ENCODE results near the gene MYO3B. TPM values are rescaled to one million over a fixed set of nuclear protein-coding genes. Genes with fewer than 3 reads are reported as not detected.

Gene MYO3B
- total RNA-seq, 2 experiments from 2014 or later, result 0.05 to 0.23 TPM

- no peak for DNase-seq
- POLR2A ChIA-PET, result no interaction called here
- no peak for ATAC-seq
- Mint-ChIP-seq H3K4me1 (ENCODE audit: low read depth) (no peaks in the 10 kb centered on the region), H3K27ac (no peak overlapping the region), H3K27me3 (ENCODE audit: low read depth) (peaks cover 9% of the 10 kb centered on the region), H3K36me3 (ENCODE audit: low read depth) (no peaks in the 10 kb centered on the region), H3K4me3 (no peak overlapping the region), H3K9me3 (ENCODE audit: insufficient read depth) (no peaks in the 10 kb centered on the region)
- CTCF ChIA-PET, result no interaction called here
These were observed 11.2 kb upstream of the MYO3B start for GRCh38 chr2:170166735-170167134.

- no peak for ATAC-seq
- no peak for DNase-seq
- CTCF ChIA-PET, result no interaction called here
- Mint-ChIP-seq H3K36me3 (ENCODE audit: low read depth) (no peaks in the 10 kb centered on the region), H3K4me3 (no peak overlapping the region), H3K27me3 (ENCODE audit: low read depth) (peaks cover 12% of the 10 kb centered on the region), H3K4me1 (ENCODE audit: low read depth) (no peaks in the 10 kb centered on the region), H3K27ac (no peak overlapping the region), H3K9me3 (ENCODE audit: insufficient read depth) (no peaks in the 10 kb centered on the region)
- POLR2A ChIA-PET, result no interaction called here
These were observed 7.5 kb upstream of the MYO3B start for GRCh38 chr2:170170281-170171040.

GRCh38 chr2:170176212-170176611 lies 1.7 kb upstream of the MYO3B start:
- POLR2A ChIA-PET, result no interaction called here
- no peak overlapping the region for H3K27ac Mint-ChIP-seq
- DNase-seq (no peak), ATAC-seq (no peak)
- H3K4me1 Mint-ChIP-seq (ENCODE audit: low read depth), result peaks cover 1% of the 10 kb centered on the region
- no peaks in the 10 kb centered on the region for H3K9me3 Mint-ChIP-seq (ENCODE audit: insufficient read depth)
- CTCF ChIA-PET, result no interaction called here
- H3K36me3 Mint-ChIP-seq (ENCODE audit: low read depth), result no peaks in the 10 kb centered on the region
- H3K27me3 Mint-ChIP-seq (ENCODE audit: low read depth), result peaks cover 3% of the 10 kb centered on the region
- H3K4me3 Mint-ChIP-seq, result no peak overlapping the region

- DNase-seq (no peak), ATAC-seq (no peak)
- Mint-ChIP-seq H3K36me3 (ENCODE audit: low read depth) (no peaks in the 10 kb centered on the region), H3K27me3 (ENCODE audit: low read depth) (peaks cover 5% of the 10 kb centered on the region), H3K9me3 (ENCODE audit: insufficient read depth) (no peaks in the 10 kb centered on the region), H3K4me3 (no peak overlapping the region), H3K27ac (no peak overlapping the region), H3K4me1 (ENCODE audit: low read depth) (peaks cover 4% of the 10 kb centered on the region)
- CTCF ChIA-PET, result no interaction called here
- POLR2A ChIA-PET, result no interaction called here
These were observed 2.2 kb downstream of the MYO3B start for GRCh38 chr2:170180031-170180566.

GRCh38 chr2:170181602-170182001 lies 3.7 kb downstream of the MYO3B start:
- ChIA-PET CTCF (no interaction called here), POLR2A (no interaction called here)
- Mint-ChIP-seq H3K27me3 (ENCODE audit: low read depth) (peaks cover 6% of the 10 kb centered on the region), H3K4me3 (no peak overlapping the region), H3K9me3 (ENCODE audit: insufficient read depth) (no peaks in the 10 kb centered on the region), H3K4me1 (ENCODE audit: low read depth) (peaks cover 4% of the 10 kb centered on the region), H3K27ac (no peak overlapping the region), H3K36me3 (ENCODE audit: low read depth) (no peaks in the 10 kb centered on the region)
- ATAC-seq (no peak), DNase-seq (no peak)

GRCh38 chr2:170185319-170185718 lies 7.4 kb downstream of the MYO3B start:
- ATAC-seq (no peak), DNase-seq (no peak)
- CTCF ChIA-PET, result no interaction called here
- Mint-ChIP-seq H3K4me3 (no peak overlapping the region), H3K36me3 (ENCODE audit: low read depth) (no peaks in the 10 kb centered on the region), H3K27ac (no peak overlapping the region), H3K9me3 (ENCODE audit: insufficient read depth) (peaks cover 10% of the 10 kb centered on the region), H3K27me3 (ENCODE audit: low read depth) (peaks cover 13% of the 10 kb centered on the region), H3K4me1 (ENCODE audit: low read depth) (peaks cover 3% of the 10 kb centered on the region)
- POLR2A ChIA-PET, result no interaction called here

GRCh38 chr2:170189757-170190156 lies 11.8 kb downstream of the MYO3B start:
- no peak overlapping the region for H3K4me3 Mint-ChIP-seq
- POLR2A ChIA-PET, result no interaction called here
- H3K27me3 Mint-ChIP-seq (ENCODE audit: low read depth), result peaks cover 15% of the 10 kb centered on the region
- no peaks in the 10 kb centered on the region for H3K36me3 Mint-ChIP-seq (ENCODE audit: low read depth)
- no peak overlapping the region for H3K27ac Mint-ChIP-seq
- no peaks in the 10 kb centered on the region for H3K4me1 Mint-ChIP-seq (ENCODE audit: low read depth)
- ATAC-seq (no peak), DNase-seq (no peak)
- CTCF ChIA-PET, result no interaction called here
- H3K9me3 Mint-ChIP-seq (ENCODE audit: insufficient read depth), result peaks cover 10% of the 10 kb centered on the region

- Mint-ChIP-seq H3K27me3 (ENCODE audit: low read depth) (peaks cover 13% of the 10 kb centered on the region), H3K36me3 (ENCODE audit: low read depth) (no peaks in the 10 kb centered on the region), H3K27ac (no peak overlapping the region), H3K9me3 (ENCODE audit: insufficient read depth) (peaks cover 10% of the 10 kb centered on the region), H3K4me1 (ENCODE audit: low read depth) (no peaks in the 10 kb centered on the region), H3K4me3 (no peak overlapping the region)
- DNase-seq (no peak), ATAC-seq (no peak)
- CTCF ChIA-PET, result no interaction called here
- POLR2A ChIA-PET, result no interaction called here
These were observed 12.2 kb downstream of the MYO3B start for GRCh38 chr2:170190172-170190571.

- no peak for ATAC-seq
- H3K27me3 Mint-ChIP-seq (ENCODE audit: low read depth), result peaks cover 9% of the 10 kb centered on the region
- ChIA-PET CTCF (no interaction called here), POLR2A (no interaction called here)
- no peak overlapping the region for H3K27ac Mint-ChIP-seq
- no peak for DNase-seq
- no peak overlapping the region for H3K4me3 Mint-ChIP-seq
- no peaks in the 10 kb centered on the region for H3K4me1 Mint-ChIP-seq (ENCODE audit: low read depth)
- no peaks in the 10 kb centered on the region for H3K36me3 Mint-ChIP-seq (ENCODE audit: low read depth)
- peaks cover 10% of the 10 kb centered on the region for H3K9me3 Mint-ChIP-seq (ENCODE audit: insufficient read depth)
These were observed 13.4 kb downstream of the MYO3B start for GRCh38 chr2:170191166-170191866.

- DNase-seq, result no peak
- no peak overlapping the region for H3K27ac Mint-ChIP-seq
- ChIA-PET CTCF (no interaction called here), POLR2A (no interaction called here)
- H3K27me3 Mint-ChIP-seq (ENCODE audit: low read depth), result peaks cover 13% of the 10 kb centered on the region
- no peaks in the 10 kb centered on the region for H3K36me3 Mint-ChIP-seq (ENCODE audit: low read depth)
- no peaks in the 10 kb centered on the region for H3K9me3 Mint-ChIP-seq (ENCODE audit: insufficient read depth)
- H3K4me1 Mint-ChIP-seq (ENCODE audit: low read depth), result no peaks in the 10 kb centered on the region
- ATAC-seq, result no peak
- H3K4me3 Mint-ChIP-seq, result no peak overlapping the region
These were observed 19.0 kb downstream of the MYO3B start for GRCh38 chr2:170196963-170197362.

GRCh38 chr2:170201275-170201674 lies 23.3 kb downstream of the MYO3B start:
- Mint-ChIP-seq H3K27ac (no peak overlapping the region), H3K27me3 (ENCODE audit: low read depth) (peaks cover 15% of the 10 kb centered on the region), H3K4me1 (ENCODE audit: low read depth) (no peaks in the 10 kb centered on the region), H3K9me3 (ENCODE audit: insufficient read depth) (no peaks in the 10 kb centered on the region), H3K4me3 (no peak overlapping the region), H3K36me3 (ENCODE audit: low read depth) (no peaks in the 10 kb centered on the region)
- no peak for ATAC-seq
- POLR2A ChIA-PET, result no interaction called here
- no peak for DNase-seq
- CTCF ChIA-PET, result no interaction called here

GRCh38 chr2:170201734-170202393 lies 23.9 kb downstream of the MYO3B start:
- CTCF ChIA-PET, result no interaction called here
- no peak for ATAC-seq
- Mint-ChIP-seq H3K27me3 (ENCODE audit: low read depth) (peaks cover 16% of the 10 kb centered on the region), H3K9me3 (ENCODE audit: insufficient read depth) (no peaks in the 10 kb centered on the region), H3K4me3 (no peak overlapping the region), H3K4me1 (ENCODE audit: low read depth) (no peaks in the 10 kb centered on the region), H3K27ac (no peak overlapping the region), H3K36me3 (ENCODE audit: low read depth) (no peaks in the 10 kb centered on the region)
- no peak for DNase-seq
- POLR2A ChIA-PET, result no interaction called here

Data from activated CD8-positive, alpha-beta T cell treated with anti-CD3 and anti-CD28 coated beads, Interleukin-2, amount 10 ng/mL, durations not matched to agents 7 days and 5 days (primary cell).